Measurements from ENCODE around the gene PIEZO2.
"Not testable (repeated sequence)": the region's sequence is repeated elsewhere in the genome, so short reads cannot be mapped to it uniquely, and the experiment has no call there.

PIEZO2 gene

DNA sequence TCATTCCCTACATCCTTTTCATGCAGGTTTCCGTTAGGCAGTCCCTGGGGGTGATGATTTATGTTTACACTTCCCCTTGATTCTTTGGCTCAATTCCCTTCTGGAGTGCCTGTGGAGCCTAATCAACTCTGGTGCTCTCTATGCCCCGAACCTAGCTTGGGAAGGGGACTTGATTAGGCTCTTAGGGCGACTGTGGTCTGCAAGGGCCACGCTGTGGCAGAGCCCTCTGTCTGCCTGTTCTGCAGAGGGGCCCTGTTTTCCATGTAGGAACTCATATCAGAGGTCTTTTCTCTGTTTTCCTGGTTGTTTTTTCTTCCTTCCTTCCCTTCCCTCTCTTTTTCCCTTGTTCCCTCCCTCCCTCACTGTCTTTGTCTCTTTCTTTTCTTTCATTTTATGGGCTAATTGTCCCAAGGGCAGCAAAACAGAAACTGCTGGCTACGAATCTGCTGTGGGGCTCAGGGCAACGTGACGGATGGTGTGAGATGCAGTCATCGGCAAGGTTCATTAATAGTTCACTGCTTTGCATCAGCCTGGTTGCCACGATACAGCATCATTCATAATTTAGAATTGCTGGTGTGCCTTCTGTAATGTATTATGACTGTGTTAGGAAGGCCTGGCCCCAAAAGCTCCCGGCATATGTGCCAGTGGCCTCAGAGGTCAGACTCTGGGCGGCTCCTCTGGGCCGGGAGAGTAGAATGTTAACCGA lies 489.0 kb downstream of the PIEZO2 start:
- no peak for DNase-seq

DNA sequence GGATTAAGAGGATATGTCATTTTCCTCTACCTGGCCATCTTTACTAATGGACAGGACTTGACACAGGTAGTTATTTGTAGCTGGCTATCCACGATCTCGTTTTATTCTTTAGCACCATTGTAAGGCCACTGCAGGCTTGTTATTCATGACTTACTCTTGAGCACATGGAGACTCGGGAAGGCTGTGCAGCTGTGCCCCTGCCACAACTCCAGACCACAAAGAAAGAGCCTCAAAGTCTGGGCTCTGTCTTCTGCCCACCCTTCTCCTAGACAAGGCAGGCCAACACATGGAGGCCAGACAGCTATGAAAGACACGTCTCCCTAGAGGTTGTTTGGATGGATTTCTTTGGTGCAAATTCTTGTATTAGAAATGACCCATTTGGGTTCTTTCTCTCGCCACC lies 489.8 kb downstream of the PIEZO2 start:
- no peak for DNase-seq

DNA sequence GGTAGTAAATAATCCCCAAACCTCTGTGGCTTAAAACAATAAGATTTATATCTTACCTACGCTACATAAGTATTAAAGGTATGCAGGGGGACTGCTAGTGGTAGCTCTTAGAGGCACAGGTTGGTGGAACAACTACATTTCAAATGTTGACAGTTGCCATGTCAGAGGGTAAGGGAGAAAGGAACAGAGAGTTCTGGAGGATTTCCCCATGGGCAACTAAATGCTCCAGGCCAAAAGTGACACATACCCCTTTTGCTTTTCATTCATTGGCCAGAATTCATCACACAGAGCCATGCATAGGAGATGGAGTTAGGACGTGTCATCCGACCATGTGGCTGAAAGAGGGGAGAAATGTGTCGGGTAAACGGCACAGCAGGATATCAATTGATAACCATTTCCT lies 490.4 kb downstream of the PIEZO2 start:
- no peak for DNase-seq

GRCh38 chr18:10644003-10644402 lies 505.4 kb downstream of the PIEZO2 start:
- not testable (repeated sequence) for DNase-seq

GRCh38 chr18:10642915-10643524 lies 506.3 kb downstream of the PIEZO2 start:
- not testable (repeated sequence) for DNase-seq

- not testable (repeated sequence) for DNase-seq
Observed at GRCh38 chr18:10638539-10638885, 510.9 kb downstream of the PIEZO2 start.

- peak in 1 of 2 experiments; percentile 45 for DNase-seq
Observed at GRCh38 chr18:10637858-10638538, 511.4 kb downstream of the PIEZO2 start.

DNA sequence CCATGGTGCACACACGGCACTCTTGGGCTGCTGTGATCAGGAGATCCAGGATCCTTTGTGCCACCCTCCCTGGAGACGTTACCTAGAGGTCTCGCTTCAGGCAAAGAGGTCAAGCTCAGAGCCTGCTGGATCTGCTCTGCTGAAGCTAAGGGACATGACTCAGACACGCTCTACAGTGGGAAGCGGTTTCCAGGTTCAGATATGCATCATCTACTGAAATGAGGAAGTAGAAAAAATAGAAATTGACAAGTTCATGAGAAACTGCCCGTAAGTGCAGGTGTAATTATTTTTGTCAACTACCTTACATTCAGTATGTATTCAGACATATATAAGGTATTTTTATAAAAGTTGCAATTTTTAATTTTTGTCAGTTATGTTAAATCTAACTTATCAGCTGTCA lies 520.3 kb downstream of the PIEZO2 start:
- not testable (repeated sequence) for DNase-seq

- DNase-seq, result not testable (repeated sequence)
Observed at GRCh38 chr18:10626606-10627213, 522.7 kb downstream of the PIEZO2 start.

DNA sequence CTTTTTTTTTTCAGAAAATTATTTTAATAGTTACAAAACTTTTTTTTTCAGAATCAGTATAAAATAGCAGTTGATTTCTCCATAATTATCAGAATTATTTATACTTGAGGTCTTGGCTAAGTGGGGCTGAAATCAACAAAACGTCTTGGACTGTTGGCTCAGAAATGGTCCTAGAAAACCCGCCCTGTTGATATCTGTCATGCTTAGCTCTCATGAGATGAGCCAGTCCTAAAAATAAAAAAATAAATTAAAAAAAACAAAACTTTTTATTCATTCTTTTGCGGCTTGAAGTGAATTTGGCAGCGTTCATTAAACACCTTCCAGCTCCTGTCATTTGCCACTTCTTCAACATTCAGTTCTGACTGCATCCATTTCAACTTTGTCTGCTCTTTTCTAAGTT lies 525.8 kb downstream of the PIEZO2 start:
- not testable (repeated sequence) for DNase-seq

GRCh38 chr18:10622982-10623381 lies 526.4 kb downstream of the PIEZO2 start:
- not testable (repeated sequence) for DNase-seq

DNA sequence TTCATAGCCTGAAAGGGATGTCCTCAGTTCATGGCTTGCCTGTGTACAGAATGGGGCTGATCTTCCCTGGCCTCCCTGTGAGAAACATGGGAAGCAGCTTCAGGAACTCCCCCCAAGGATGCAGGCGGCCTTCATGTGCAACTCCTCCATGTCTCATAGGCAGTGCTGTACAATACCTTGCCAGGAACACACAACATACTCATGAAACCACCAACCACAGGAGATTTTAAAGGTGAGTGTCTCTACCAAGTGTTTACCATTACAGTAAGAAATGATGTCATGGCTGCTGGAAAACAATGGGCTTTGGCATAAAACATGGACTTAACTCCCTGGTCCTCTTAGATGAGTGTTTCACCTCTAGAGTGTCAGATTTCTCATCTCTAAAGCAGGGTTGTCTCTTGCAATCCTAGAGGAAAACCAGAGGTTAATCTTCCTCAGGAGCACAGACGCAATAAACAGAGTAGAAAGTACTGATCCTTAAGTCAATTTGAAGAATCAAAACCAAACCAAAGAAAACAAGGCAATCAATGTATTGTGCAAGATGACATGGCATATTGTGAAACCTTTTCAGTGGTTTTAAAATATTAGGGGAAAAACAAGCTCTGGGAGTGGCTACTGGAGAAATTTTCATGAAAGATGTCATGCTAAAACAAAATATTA lies 528.6 kb downstream of the PIEZO2 start:
- not testable (repeated sequence) for DNase-seq
